GM21515 (cell line): ENCODE results near the gene CAMK1G.

ENCODE experiments used
- ATAC-seq: cut with Tn5 transposase; IDR thresholded peaks from one replicate; pipeline ENCODE4 v1.9.1; 2021; ENCODE audit not compliant: unreplicated experiment

Gene CAMK1G

GRCh38 chr1:209583408-209583807 lies at the start of gene CAMK1G:
Gene CAMK1G, plus strand, starts transcription at chr1:209583714. Its CDS starts 11,270 bp downstream, at chr1:209594984.
- no peak for ATAC-seq

GRCh38 chr1:209534496-209535250 lies 48.8 kb upstream of the CAMK1G start:
- ATAC-seq, result no peak

- no peak for ATAC-seq
These were observed 46.7 kb upstream of the CAMK1G start for GRCh38 chr1:209536843-209537242.

GRCh38 chr1:209537336-209538114 lies 46.0 kb upstream of the CAMK1G start:
- no peak for ATAC-seq

GRCh38 chr1:209539576-209539975 lies 43.9 kb upstream of the CAMK1G start:
- ATAC-seq, result no peak

GRCh38 chr1:209542585-209542984 lies 40.9 kb upstream of the CAMK1G start:
- no peak for ATAC-seq

GRCh38 chr1:209544098-209544497 lies 39.4 kb upstream of the CAMK1G start:
- no peak for ATAC-seq

GRCh38 chr1:209545423-209545822 lies 38.1 kb upstream of the CAMK1G start:
- ATAC-seq, result no peak

GRCh38 chr1:209546390-209547085 lies 37.0 kb upstream of the CAMK1G start:
- ATAC-seq, result no peak

- no peak for ATAC-seq
These were observed 35.9 kb upstream of the CAMK1G start for GRCh38 chr1:209547626-209548025.

GRCh38 chr1:209549443-209550205 lies 33.9 kb upstream of the CAMK1G start:
- ATAC-seq, result no peak

GRCh38 chr1:209550519-209550918 lies 33.0 kb upstream of the CAMK1G start:
- no peak for ATAC-seq

GRCh38 chr1:209552406-209553264 lies 30.9 kb upstream of the CAMK1G start:
- ATAC-seq, result no peak

GRCh38 chr1:209554761-209555611 lies 28.5 kb upstream of the CAMK1G start:
- no peak for ATAC-seq

GRCh38 chr1:209556162-209556690 lies 27.3 kb upstream of the CAMK1G start:
- ATAC-seq, result no peak

- ATAC-seq, result no peak
These were observed 26.3 kb upstream of the CAMK1G start for GRCh38 chr1:209557221-209557620.

- no peak for ATAC-seq
These were observed 23.0 kb upstream of the CAMK1G start for GRCh38 chr1:209560529-209560928.

GRCh38 chr1:209560952-209561351 lies 22.6 kb upstream of the CAMK1G start:
- no peak for ATAC-seq

- ATAC-seq, result no peak
These were observed 22.0 kb upstream of the CAMK1G start for GRCh38 chr1:209561532-209561931.
